Stimulated activated CD8-positive, alpha-beta memory T cell treated with anti-CD3 and anti-CD28 coated beads, Interleukin-7, amount 100 ng/mL, for 4 hours (primary cell): ENCODE results near the gene TBC1D28.
"Not testable (repeated sequence)": the region's sequence is repeated elsewhere in the genome, so short reads cannot be mapped to it uniquely, and the experiment has no call there.

Experiments
- DNase-seq, 2 donors: peaks; one replicate each; pipeline ENCODE4 v3.0.0-alpha.2; 2020; ENCODE audit warnings: low read depth in 2 of 2

TBC1D28 gene

GRCh38 chr17:18644291-18644690 lies at the start of gene TBC1D28:
TBC1D28 (minus strand) TSS chr17:18644391; CDS start chr17:18641352, 3,039 bp downstream.
- not testable (repeated sequence) for DNase-seq

GRCh38 chr17:18682668-18683067 lies 38.5 kb upstream of the TBC1D28 start:
- not testable (repeated sequence) for DNase-seq

GRCh38 chr17:18681767-18682571 lies 37.8 kb upstream of the TBC1D28 start, which contains the start of gene FOXO3B:
FOXO3B (minus strand) TSS chr17:18682314; CDS start chr17:18681651, 663 bp downstream.
- peak; percentile 51 to 76 for DNase-seq

DNA sequence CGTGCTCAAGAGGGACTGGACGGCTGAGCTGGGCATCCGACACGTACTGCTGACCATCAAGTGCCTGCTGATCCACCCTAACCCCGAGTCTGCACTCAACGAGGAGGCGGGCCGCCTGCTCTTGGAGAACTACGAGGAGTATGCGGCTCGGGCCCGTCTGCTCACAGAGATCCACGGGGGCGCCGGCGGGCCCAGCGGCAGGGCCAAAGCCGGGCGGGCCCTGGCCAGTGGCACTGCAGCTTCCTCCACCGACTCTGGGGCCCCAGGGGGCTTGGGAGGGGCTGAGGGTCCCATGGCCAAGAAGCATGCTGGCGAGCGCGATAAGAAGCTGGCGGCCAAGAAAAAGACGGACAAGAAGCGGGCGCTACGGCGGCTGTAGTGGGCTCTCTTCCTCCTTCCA lies 33.2 kb upstream of the TBC1D28 start:
- not testable (repeated sequence) for DNase-seq

DNA sequence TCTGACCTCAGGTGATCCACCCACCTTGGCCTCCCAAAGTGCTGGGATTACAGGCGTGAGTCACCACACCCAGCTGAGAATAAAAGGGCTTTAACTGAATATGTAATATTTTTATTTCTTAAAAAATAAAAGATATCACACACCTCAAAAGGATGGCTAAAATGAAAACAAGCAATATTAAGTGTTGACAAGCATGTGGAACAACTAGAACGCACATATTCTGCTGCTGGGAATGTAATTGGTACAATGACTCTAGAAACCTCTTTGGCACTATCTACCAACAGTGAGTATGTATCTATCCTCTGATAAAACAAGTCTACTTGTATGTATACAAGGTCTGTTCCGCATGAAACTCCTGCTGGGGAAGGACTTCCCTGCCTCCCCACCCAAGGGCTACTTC lies 32.7 kb upstream of the TBC1D28 start:
- not testable (repeated sequence) for DNase-seq

DNA sequence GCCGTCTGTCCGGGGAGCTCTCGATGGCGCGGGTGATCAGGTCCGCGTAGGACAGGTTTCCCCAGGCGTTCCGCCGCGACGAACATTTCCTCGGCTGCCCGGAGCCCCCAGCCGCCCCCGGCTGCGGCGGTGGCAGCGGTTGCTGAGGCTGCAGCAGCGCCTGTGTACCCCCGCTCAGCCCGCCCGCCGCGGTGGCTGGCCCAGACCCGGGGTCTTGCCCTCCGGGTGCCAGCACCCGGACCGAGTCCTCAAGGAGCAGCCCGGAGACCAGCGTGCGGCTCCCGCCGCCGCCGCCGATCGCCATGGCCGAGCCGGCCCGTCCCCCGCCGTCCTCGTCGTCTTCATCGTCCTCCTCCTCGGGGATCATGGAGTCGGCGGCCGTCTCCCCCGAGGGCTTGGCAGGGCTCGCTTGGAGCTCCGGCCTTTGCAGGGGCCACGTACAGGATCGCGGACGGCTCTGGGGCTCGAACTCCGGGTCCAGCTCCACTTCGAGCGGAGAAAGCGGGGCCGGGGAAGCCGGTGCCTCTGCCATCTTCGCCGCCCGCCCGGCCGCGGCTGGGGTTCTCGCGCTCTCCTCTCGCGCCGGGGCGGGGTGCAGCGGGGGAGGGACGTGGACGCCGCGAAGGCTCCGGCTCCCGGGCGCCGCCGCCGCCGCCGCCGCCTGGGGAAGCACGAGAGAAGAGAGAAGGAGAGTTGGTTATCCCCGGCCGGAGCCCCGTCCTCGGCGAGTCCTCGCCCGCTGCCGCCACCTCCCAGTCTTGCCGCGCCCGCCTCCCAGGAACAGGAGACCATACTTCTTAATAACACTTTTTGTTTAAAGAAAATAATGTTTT lies 28.4 kb upstream of the TBC1D28 start:
- not testable (repeated sequence) for DNase-seq

DNA sequence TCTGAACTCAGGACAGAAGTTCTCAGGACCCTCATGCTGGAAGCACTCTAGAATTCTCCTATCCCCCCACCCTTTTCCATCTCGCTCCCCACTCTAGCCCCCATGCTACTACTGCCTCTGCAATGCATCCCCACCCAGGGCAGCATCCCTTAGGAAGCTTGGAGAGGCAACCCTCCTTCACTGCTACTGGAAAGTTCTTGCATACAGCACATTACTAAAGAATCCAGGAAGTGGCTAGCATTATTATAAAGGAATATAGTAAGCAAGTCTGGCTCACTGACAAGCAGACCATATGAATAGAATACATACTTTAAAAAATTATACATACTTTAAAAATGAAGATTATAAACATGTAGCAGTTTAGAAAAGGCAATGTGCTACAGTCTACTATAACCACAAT lies 24.4 kb upstream of the TBC1D28 start:
- not testable (repeated sequence) for DNase-seq

DNA sequence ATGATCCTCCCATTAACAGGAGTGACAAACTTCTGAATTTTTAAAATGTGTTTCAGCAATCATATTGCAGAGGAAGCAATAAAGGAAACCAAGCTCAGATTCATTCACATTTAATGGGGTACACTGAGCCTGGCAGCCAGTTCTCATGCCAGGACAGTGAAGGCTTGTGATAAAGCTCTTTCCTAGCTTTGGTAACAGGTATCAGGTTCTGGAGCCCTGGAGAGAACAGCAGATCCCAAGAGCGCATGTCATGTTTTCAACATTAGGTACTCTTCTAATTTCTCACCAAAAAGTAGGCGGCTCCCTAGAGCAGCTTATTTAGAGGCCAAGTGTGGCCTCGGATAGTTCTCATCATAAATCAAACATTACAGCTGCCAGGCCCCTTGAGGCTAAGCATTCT lies 23.3 kb upstream of the TBC1D28 start:
- not testable (repeated sequence) for DNase-seq

DNA sequence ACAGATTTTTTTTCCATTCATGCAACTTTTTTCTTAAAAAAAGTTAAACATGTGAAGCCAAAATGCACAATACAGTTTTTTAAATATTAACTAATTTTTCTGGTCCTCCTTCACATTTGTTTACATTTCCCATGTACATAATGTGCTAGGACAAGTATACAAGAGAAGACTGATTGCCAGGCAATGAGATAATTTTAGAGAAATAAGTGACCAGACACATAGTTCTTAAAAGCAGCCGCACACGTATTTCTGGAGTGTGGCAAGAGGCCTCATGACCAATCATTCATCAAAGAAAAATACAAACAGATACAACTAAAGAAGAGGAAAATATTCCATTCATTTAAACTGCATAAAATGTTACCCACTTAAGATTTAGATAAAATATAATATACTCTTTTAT lies 22.1 kb upstream of the TBC1D28 start:
- DNase-seq = not testable (repeated sequence)

- not testable (repeated sequence) for DNase-seq
These were observed 17.9 kb upstream of the TBC1D28 start for GRCh38 chr17:18661924-18662624.

DNA sequence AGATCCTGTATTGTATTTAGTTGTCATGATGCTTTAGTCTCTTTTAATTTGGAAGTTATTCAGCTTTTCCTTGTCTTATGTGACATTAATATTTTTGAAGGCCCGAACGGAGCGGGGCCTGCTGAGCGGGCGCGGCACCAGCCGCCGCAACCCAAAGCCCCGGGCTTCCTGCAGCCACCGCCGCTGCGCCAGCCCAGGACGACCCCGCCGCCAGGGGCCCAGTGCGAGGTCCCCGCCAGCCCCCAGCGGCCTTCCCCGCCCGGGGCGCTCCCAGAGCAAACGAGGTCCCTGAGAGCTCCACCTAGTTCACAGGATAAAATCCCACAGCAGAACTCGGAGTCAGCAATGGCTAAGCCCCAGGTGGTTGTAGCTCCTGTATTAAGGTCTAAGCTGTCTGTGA lies 5.9 kb upstream of the TBC1D28 start:
- not testable (repeated sequence) for DNase-seq

GRCh38 chr17:18643124-18643523 lies 1.1 kb downstream of the TBC1D28 start:
- not testable (repeated sequence) for DNase-seq

DNA sequence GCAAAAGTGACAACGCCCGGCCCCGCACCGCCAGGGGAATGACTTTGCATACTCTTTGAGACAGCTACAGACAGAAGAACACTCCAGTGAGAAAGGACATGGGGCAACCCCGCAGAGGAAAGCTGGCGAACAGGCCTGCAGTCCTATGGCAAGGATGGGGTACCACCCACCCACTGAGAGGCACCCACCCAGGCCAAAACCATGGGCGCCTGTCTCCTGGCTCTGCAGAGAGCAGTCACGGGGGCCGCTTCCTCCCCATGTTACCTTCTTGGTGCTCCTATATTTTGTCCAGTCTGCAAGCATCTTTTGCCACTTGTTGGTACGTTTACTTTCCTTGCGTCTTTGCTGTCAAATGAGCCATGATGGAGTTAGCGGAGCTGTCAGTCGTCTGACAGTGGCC lies 5.8 kb downstream of the TBC1D28 start:
- DNase-seq = not testable (repeated sequence)

GRCh38 chr17:18636237-18636636 lies 8.0 kb downstream of the TBC1D28 start:
- not testable (repeated sequence) for DNase-seq

GRCh38 chr17:18635773-18636172 lies 8.4 kb downstream of the TBC1D28 start:
- DNase-seq = not testable (repeated sequence)

DNA sequence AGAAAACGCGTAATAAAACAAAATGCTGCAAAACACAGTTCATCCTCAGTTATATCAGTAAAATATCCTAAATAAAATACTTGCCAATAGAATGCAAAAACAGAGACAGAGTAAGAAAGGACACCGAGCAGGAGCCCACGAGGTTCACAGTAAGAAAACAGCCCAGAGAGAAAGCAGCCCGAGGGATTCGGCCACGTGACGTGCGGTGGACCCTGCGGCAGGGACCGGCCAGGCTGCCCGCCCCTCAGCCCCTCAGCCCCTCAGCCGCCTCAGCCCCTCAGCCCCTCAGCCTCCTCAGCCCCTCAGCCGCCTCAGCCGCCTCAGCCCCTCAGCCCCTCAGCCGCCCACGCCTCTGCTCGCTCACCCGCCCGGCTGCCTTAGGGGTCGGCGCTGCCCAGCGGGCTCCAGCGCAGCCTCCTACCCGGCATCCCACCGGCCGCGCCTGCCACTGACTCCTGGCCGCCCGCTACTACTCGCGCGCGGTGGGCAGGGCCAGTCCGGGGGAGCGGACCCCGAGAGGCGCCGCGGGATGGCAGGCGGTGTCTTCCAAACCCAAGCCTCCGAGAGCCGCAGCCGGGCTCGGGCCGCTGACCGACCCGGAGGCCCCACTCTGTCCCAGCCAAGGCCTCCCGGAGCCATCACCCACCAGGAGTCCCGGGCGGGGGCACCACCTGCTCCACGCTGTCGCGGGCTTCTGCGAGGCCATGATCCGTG lies 9.5 kb downstream of the TBC1D28 start:
- DNase-seq = not testable (repeated sequence)

GRCh38 chr17:18626152-18626870 lies 17.9 kb downstream of the TBC1D28 start:
- no peak for DNase-seq

GRCh38 chr17:18625509-18626104 lies 18.6 kb downstream of the TBC1D28 start:
- DNase-seq = peak; percentile 82 to 95

DNA sequence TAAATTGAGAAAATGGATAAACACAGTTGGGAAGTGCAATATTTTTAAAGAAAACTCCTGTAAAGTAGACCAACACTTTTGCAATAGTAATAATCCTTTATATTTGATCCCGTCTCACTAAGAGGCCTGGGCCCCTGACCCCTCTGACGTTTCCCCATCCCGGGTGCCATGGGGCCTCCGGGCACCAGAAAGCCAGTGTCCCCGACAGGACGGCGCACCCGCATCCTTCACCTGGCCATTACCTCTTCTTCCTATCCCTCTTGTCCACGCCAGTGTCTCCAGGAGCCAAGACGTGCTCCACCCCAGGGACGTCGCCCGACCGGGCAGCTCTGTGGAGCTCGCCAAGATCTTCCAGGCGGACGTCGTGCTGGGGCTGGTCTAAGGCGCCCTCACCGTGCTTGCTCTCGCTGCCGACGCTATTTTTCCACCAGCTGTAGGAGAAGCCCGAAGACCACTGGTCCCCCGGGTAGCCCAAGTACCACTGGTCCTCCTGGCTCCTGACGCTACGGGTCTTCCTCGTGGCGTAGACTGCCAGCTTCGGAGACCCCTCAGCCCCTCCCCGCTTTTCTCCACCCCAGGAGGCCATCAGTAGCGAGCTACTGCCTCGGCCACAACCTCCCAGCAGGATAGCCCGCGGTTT lies 19.2 kb downstream of the TBC1D28 start:
- not testable (repeated sequence) for DNase-seq

GRCh38 chr17:18617613-18618012 lies 26.6 kb downstream of the TBC1D28 start:
- not testable (repeated sequence) for DNase-seq
